HK-2 (cell line): ENCODE results near the gene MSX1.

Experiments
- DNase-seq: peaks from one replicate; pipeline ENCODE4 v3.0.0-alpha.2; 2018; ENCODE audit not compliant: unreplicated experiment

The MSX1 gene

DNA sequence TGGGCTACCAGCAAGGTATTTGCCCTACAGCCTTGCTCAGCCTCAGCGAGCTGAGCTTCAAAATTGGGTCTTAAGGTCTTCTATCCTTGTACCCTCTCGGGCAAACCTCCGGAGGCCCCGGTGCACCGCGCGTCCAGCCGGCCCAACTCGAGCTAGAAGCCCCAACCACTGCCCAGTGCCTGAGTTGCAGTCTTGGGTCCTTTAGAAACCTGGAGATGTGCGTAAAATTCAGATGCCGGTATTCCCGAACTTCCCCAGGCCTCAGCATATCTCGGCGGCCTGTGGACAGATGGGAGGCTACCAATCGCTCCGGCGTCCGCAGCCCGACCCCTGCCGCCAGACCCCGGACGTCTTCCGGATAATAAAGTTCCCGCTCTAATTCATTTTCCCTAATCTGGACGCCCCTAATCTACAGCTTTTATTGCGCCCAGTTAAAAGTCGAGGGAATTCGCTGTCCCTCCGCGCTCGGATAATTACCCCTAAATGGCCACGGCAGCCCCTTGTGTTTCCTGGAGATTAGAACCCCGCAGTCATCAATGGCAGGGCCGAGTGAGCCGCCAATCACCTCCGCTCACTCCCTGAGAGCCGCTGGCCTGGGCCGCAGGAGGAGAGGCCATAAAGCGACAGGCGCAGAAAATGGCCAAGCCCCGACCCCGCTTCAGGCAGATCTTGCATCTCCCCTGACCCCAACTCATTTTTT lies 1.5 kb upstream of the MSX1 start:
- no peak for DNase-seq

DNA sequence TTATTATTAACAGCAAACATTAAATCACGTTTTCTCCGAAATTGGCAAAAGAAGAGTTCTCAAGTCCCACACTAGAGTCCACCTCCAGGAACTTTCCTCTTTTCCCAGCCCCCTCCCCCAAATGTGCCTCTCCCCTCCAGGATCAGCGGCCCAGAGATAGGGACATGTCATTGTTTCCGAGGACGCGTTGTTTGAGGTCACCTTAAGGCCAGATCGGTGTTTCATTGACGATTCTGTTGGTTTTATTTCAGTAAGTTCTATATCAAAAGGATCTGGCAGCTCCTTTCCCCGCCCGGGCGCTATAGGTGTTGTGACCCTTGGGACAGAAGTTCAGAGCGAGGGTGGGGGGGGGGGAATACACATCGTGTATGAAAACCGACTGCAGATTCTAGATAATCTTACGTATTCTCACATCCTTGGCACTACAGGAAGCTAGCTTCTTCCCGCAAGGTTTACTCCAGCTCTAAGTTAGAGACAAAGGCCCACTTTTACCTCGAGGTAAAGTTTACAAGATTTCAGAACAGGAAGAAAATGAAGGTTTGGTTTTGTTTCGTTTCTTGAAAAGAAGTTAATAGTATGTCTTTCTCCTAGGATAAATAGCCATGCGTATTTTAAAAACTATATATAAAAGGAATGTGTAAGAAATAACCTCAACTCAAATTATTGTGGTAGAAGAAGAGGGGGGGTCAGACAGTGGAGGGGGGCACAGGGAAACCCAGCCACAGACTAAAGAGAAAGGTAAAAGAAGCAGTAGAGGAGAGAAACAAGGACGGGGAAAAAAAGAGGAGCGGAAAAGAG lies 739 bp upstream of the MSX1 start:
- DNase-seq: no peak

DNA sequence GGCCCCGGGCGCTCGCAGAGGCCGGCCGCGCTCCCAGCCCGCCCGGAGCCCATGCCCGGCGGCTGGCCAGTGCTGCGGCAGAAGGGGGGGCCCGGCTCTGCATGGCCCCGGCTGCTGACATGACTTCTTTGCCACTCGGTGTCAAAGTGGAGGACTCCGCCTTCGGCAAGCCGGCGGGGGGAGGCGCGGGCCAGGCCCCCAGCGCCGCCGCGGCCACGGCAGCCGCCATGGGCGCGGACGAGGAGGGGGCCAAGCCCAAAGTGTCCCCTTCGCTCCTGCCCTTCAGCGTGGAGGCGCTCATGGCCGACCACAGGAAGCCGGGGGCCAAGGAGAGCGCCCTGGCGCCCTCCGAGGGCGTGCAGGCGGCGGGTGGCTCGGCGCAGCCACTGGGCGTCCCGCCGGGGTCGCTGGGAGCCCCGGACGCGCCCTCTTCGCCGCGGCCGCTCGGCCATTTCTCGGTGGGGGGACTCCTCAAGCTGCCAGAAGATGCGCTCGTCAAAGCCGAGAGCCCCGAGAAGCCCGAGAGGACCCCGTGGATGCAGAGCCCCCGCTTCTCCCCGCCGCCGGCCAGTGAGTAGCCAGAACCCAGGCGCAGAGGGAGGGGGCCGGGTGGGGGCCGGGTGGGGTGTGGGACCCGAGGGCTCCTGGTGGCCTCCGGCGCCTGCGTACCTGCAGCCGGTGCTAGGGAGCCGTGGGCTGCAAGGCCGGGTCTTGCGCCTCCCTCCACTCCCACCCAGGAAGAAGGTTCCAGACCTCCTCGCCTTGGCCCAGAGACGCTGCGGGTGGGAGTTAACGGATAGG lies 534 bp downstream of the MSX1 start:
- no peak for DNase-seq

DNA sequence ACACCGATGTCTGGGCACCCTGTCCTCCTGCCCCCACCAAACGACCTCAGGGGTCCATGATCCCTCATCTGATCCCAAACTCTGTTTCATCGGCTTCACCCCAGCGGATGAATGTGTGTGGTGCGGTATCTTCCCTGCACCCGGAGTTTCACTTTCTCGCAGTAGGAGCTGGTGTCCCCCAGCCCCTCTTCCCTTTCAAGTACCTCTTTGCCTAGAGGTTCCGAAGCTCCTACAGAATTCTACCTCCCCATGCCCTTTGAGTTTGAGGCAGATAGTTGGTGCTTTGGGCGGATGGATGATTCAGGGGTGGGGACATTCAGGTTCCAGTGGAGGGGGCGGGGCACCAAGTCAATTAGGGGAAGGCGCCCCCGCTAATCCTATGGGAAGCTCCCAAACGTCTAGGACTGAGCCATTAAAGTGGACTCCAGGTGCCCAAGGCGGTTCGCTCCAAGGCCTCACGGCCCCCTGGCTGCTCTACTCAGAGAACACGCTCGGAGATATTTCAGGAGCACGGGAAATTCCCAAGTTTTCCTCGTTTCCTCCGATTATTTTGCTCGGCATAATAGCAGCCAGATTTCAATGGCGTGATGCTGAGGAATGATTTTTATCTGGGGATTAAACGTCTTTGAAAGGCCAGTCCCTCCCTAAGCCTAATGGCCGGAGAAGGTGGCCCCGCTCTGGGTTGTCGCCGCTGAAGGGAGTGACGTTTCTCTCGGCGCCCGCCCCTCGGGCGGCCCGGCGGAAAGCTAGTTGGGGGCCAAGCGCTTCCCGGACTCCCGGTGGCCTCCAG lies 1.3 kb downstream of the MSX1 start:
- DNase-seq: no peak

DNA sequence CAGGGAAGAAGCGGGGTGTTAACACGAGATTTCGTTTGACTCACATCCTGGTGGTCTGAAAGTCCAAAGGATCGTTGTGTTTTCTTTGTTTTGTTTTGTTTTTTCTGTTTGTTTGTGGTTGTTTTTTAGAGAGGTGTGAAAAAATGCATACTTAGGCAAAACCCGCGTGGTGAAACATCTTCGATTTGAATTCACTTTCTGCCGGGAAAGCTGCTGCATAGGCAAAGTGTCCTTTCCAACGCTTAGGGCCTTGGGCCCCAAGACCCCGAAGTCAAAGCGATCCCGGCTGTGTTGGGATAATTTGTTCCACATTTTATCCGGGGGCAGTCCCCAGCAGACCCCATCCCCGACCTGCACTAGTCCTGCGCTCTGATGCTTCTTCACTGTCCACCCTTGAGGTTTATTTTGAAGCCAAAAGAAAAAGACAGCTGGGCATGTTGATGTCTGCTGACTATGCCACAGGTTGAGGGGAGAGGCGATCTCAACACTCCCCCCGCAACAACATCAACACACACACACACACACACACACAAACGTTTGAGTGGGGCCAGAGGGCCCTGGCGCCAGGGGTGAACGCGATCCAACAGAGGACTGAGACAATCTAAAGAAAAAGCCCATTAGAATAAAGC lies 2.0 kb downstream of the MSX1 start:
- no peak for DNase-seq

DNA sequence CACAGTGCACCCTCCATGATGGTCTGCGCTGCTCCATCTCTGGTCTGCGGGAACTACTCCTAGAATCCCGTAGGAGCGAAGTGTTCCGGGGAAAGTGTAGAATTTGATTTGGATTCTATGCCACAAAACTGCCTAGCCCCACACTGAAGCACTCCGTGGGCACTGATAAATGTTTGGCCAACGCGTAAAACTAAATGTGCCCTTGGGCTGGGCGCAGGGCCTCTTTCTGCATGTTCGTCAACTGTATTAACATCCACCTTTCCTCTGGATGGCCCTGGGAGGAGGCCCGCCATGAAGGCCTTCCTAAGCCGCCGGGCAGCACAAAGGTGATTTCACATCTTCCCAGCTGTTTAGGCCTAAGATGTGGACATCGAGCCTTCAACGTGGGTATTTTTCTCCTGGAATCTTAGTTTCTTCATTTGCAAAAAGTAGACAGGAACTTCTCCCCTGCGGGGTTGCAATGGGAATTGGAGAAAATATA lies 2.6 kb downstream of the MSX1 start:
- DNase-seq: no peak

DNA sequence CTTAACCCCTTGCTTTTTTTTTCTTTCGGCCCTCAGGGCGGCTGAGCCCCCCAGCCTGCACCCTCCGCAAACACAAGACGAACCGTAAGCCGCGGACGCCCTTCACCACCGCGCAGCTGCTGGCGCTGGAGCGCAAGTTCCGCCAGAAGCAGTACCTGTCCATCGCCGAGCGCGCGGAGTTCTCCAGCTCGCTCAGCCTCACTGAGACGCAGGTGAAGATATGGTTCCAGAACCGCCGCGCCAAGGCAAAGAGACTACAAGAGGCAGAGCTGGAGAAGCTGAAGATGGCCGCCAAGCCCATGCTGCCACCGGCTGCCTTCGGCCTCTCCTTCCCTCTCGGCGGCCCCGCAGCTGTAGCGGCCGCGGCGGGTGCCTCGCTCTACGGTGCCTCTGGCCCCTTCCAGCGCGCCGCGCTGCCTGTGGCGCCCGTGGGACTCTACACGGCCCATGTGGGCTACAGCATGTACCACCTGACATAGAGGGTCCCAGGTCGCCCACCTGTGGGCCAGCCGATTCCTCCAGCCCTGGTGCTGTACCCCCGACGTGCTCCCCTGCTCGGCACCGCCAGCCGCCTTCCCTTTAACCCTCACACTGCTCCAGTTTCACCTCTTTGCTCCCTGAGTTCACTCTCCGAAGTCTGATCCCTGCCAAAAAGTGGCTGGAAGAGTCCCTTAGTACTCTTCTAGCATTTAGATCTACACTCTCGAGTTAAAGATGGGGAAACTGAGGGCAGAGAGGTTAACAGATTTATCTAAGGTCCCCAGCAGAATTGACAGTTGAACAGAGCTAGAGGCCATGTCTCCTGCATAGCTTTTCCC lies 3.4 kb downstream of the MSX1 start:
- DNase-seq: no peak

DNA sequence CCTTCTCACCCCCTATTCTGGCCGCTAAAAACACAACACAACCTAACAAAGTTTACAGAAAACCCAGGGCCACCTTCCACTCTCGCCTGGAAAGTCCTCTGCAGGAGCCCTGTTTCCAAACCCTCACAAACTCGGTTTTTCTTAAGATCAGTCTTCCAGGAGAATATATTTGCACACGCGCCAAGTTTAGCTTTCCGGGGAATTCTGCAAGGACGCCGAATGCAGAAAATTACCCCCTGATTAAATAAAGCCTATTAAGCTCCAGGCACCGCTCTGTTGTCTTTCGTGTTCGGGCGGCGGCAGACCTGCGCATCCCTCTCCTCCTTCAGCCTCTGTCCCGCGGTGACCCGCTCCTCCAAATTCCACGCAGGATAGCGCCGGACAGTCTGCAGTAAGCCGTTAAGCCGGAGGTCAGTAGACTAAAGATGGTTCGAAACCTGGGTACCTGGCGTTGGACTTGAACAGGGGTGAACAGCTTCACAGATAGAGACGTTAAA lies 5.0 kb downstream of the MSX1 start:
- no peak for DNase-seq

DNA sequence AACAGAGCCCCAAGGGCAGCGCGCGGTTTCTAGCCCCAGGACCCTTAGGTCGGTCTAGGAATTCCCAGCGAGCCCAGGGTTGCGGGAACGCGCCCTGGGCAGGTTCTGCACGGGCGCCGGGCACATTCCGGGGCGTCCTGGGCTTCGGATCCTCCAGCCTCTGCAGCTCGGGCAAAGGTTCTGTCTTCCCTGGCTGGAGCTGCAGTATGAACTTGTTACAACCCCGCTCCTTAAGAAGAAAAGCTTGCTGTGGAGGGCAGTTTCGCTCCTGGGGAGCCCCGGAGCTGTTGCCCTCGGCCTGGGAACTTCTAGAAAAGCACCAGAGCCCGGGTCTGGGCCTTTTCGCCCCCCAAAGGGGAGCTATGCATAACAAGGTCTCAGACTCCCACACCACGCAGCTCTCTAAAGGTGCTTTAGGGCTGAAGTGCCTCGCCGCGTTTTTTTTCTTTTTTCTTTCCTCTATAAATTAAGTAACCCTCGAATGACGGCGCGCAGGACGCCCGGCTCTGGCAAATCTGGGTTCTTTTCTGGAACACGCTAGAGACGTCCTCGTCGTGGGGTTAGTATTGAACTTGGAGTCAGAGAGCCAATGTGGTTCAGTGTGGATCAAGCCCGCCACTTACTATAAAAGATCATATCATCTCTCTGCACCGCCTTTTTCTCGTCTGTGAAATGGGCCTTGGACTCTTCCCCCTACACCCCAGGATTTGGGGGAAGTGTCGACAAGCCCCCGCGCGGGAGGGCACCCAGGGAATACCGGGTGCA lies 5.7 kb downstream of the MSX1 start:
- DNase-seq: no peak

DNA sequence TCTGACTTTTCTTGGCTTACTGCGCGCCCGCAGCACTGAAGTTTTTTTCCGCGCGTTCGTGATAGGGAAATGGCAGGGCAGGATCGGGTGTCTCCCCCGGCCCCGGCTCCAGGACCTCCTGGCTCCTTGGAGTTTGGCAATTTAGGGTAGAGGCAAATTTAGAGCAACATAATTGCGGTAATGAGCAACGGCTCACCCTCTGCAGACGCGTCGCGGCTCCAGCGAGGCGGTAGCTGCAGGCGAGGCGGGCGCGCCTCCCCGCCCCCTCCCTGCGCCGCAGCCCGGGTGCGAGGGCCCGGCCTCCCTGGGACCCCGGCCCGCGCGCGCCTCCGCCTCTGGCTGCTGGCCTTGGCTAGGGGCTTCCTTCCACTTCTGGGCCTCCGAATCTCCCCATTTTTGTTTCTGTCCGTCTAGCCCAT lies 6.2 kb downstream of the MSX1 start:
- DNase-seq: no peak

DNA sequence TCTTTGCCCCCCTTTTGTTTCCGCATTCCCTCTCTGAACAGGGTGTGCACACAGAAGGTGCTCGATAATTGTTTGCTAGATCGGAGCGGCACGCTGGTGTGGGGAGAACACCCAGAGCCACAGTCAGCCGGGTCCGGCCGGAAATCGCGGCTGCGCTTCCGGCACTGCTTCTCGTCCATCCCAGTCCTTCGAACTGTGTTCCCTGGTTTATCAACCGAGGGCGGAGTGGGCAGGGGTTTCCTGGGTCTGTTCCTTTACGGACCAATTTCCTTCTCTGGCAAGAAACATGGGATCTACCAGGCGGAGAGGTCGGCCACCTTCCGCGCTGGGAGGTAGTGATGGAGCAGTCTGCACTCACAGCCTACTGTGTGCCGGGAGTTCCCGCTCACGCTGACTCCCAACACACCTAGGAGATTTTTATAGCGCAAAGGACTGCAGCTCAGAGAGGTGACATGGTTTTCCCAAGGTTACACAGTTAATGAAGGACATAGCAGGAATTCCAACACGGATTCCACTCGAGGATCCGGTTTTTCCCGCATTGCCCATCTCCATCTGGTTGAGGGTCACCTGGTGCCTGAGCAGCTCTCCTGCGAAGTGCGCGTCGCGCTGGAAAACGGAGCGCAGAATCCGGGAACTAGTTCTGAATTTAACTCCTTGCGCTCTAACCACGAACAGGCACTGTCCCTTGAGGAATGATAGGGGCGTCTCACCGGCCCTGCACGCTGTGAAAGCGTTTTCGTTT lies 6.8 kb downstream of the MSX1 start:
- DNase-seq: no peak

DNA sequence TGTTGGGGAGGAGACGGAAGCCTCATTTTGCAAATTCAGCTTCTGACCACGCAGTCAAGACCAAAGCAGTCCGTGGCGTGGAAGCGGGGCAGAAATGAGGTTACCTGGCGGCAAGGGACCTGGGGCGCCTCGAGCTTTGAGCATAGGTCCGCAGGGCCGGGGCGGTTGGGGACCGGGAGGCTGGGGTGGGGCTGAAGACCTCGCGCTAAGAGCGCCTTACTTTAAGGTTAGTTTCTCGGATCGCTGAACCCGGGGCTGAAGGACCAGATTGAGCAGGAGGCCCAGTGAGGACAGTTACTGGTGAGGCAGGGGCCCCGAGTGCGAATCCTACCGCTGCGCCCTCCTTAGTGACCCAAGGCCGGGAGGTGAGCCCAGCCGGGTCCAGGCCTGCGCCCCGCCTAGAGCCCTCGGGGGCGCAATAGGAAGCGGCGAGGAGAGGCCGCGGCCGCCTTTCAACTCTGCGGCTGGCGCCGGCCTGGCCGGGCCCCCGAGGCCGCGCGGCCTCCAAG lies 7.5 kb downstream of the MSX1 start:
- no peak for DNase-seq

DNA sequence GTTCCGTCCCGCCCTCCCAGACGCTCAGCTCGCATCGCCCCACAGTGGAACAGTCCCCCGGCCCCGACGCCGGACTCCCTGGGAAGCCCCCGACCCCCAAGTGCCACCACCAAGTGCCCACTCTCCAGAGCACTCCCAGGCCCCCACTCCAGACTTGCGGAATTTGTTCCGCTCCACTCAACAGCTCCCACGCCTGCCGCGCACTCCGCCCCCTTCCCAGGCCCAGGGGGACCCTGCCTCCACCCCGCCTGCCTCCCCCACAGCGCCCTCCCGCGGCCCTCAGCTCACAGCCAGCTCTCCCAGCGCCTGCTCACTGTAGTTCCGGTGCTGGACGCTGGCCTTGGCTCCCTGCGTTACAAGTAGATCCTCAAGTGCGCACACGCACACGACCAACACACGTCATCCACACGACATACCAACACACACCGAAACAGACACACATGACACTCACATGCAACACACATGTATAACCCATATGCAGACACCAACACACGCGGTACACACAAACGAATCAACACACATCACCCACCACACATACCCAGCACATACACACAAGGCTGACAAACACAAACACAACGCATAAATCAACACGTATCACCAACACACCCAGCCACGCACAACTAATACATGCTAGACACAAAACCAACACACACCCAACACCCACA lies 8.0 kb downstream of the MSX1 start:
- DNase-seq: no peak

DNA sequence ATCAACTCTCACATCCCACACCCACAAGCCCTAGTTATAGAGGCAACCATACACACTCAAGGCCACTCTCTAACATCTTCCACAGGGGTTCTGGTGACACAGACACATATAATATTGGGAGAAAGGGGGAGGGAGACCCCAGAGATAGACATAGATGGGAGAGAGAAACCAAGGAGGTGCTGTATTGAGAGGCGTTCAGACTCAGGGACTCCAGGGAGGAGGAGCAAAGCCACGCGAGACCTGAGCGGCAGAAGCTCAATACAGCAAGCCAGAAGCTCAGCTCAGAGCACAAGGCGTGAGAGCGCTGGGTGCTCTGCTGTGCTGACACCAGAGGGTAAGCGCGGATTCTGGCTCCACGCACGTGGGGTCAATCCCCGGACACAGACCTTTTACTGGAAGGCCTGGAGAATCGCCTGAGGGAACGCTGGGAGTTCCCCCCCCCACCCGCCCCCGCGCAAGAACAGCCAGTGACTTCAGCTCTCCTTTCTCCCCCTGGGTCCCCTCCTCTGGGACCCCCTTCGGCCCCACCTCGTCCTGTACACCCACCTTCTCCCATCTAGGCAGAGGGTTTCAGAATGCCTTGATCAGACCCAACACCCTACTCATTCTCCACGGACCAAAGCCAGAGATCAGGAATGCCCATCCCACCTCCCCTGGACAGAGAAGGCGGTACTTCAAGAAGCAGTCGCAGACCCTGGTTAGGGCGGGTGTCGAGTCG lies 8.7 kb downstream of the MSX1 start:
- DNase-seq: no peak

DNA sequence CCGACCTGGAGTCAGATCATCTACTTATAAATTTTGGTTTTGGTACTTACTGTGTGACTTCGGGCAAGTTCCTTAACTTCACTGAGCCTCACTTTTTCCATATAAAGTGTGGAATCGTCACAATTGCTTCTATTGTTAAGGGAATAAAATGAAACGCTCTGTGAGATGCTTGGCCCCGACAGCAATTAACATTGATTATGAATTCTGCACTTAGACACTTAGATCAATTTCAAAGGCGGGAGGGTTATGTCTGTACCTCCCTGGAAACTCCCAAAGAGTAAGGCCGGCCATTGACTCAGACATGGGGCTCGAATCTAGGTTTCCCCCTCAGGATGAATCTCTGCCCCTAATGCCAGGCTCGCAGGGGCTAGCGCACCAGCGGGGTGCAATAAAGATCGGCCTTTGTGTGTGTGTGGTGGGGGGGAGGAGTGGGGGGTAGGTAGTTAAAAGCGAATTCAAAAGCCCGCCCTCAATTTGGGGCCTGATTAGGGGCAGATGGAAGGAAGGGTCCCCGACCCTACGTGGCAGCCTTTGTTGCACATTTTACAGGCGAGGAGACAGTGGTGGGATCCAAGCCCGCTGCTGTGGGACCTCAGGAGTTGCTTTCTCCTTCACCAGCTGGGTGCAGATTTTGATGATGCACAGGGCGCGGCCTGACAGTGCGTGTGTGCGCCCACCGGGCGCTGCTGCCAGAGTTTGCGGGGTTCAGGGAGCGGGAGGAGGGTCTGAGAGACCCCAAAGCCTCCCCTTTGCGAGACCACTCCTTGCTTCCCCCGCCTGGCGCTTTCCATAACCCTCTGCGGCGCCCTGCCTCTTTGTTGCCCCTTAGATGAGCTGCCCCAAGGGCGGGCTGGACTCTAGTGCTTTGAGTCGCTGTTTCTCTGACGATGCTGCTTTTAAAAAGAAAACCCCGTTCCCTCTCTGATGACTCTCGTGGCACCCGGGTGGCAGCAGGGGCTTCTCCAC lies 9.6 kb downstream of the MSX1 start:
- DNase-seq: no peak
